Measurements from ENCODE around the gene TMEM25.

DNA sequence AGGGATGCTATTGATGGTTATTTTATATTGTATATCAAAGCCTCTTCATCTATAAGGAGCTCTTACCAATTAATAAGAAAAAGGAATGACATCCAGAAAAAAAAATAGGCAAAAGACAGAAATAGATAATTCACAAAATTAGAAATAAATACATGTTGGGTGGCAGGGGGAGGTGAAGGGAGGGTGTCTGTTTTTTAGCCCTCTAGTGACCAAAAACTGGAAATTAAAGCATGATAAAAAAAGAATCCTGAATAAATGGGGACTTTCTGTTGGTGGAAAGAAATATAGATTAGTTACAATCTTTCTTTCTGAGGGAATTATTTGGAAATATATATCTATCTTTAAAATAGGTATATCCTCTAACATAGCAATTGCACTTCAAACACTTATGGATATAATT lies 45.7 kb upstream of the TMEM25 start:
- TF ChIP-seq CTCF (IDR thresholded peaks at IDR 0.05) (peak in 1 of 3 experiments; percentile 18), POLR2A (IDR thresholded peaks at IDR 0.05) (no peak)

Data from testis (tissue), 2 donors.